T-helper 17 cell (primary cell): Measurements from ENCODE around the gene EXT2. TPM values are rescaled to one million over a fixed set of nuclear protein-coding genes. Genes with fewer than 3 reads are reported as not detected.

Experiments used
- ATAC-seq: fragments of 150-1000 bp; cut with Tn5 transposase; 2 replicates; pipeline ENCODE4 v1.10.0; 2021; ENCODE audit warnings: mild to moderate bottlenecking, moderate library complexity
- DNase-seq, 3 donors: peaks; one replicate each; pipeline versions ENCODE4 v3.0.0 to v3.0.0-alpha.2; 2020 to 2021
- H3K9me3 ChIP-seq: one replicate; pipeline ENCODE4 v1.7.0; 2013; ENCODE audit warnings: low read length, mild to moderate bottlenecking; ENCODE audit not compliant: control insufficient read depth, poor library complexity, severe bottlenecking
- H3K27ac Mint-ChIP-seq: one replicate; pipeline ENCODE4 v1.8.0; 2022; ENCODE audit warnings: mild to moderate bottlenecking, moderate library complexity, mixed read lengths
- H3K27me3 Mint-ChIP-seq: one replicate; pipeline ENCODE4 v1.8.0; 2022; ENCODE audit warnings: mixed read lengths
- H3K36me3 Mint-ChIP-seq: one replicate; pipeline ENCODE4 v1.8.0; 2022; ENCODE audit warnings: low read depth, mixed read lengths
- H3K4me1 Mint-ChIP-seq: one replicate; pipeline ENCODE4 v1.8.0; 2022; ENCODE audit warnings: mild to moderate bottlenecking, mixed read lengths
- H3K4me3 Mint-ChIP-seq: one replicate; pipeline ENCODE4 v1.8.0; 2022; ENCODE audit warnings: mild to moderate bottlenecking, moderate library complexity, mixed read lengths
- total RNA-seq, 4 donors: library from RNA in 2 of 4; stranded (reverse) in 2 of 4; gene quantifications; one replicate each; pipeline ENCODE4 v1.2.3 and lab custom pipeline; 2022 to 2026

The EXT2 gene
- total RNA-seq, 2 donors from 2014 or later = 23.6 to 28.0 TPM

GRCh38 chr11:44268614-44269080 is 173.2 kb downstream of the EXT2 start:
- ATAC-seq (no peak), DNase-seq (no peak)
- H3K4me1 Mint-ChIP-seq = peaks cover 3% of the 10 kb centered on the region
- no peak overlapping the region for H3K4me3 Mint-ChIP-seq
- no peak overlapping the region for H3K27ac Mint-ChIP-seq
- no peaks in the 10 kb centered on the region for H3K9me3 ChIP-seq
- H3K27me3 Mint-ChIP-seq = peaks cover 10% of the 10 kb centered on the region
- no peaks in the 10 kb centered on the region for H3K36me3 Mint-ChIP-seq

- peaks cover 3% of the 10 kb centered on the region for H3K4me1 Mint-ChIP-seq
These were observed 174.2 kb downstream of the EXT2 start for GRCh38 chr11:44269369-44270351.

GRCh38 chr11:44270403-44271273 is 175.2 kb downstream of the EXT2 start:
- H3K36me3 Mint-ChIP-seq = no peaks in the 10 kb centered on the region
- DNase-seq = no peak

More at GRCh38 chr11:44269369-44270351, 174.2 kb downstream of the EXT2 start:
- no peak overlapping the region for H3K4me3 Mint-ChIP-seq
- no peaks in the 10 kb centered on the region for H3K9me3 ChIP-seq
- H3K27me3 Mint-ChIP-seq = peaks cover 10% of the 10 kb centered on the region
- H3K27ac Mint-ChIP-seq = no peak overlapping the region
- H3K36me3 Mint-ChIP-seq = no peaks in the 10 kb centered on the region
- ATAC-seq (no peak), DNase-seq (no peak)

GRCh38 chr11:44271286-44271685 is 175.8 kb downstream of the EXT2 start:
- DNase-seq = no peak
- H3K4me1 Mint-ChIP-seq = peaks cover 3% of the 10 kb centered on the region
- H3K27ac Mint-ChIP-seq = no peak overlapping the region
- H3K36me3 Mint-ChIP-seq = no peaks in the 10 kb centered on the region
- no peak for ATAC-seq
- peaks cover 10% of the 10 kb centered on the region for H3K27me3 Mint-ChIP-seq
- no peak overlapping the region for H3K4me3 Mint-ChIP-seq
- H3K9me3 ChIP-seq = no peaks in the 10 kb centered on the region

More at GRCh38 chr11:44270403-44271273, 175.2 kb downstream of the EXT2 start:
- Mint-ChIP-seq H3K27me3 (peaks cover 10% of the 10 kb centered on the region), H3K4me1 (peaks cover 3% of the 10 kb centered on the region), H3K4me3 (no peak overlapping the region), H3K27ac (no peak overlapping the region)
- H3K9me3 ChIP-seq = no peaks in the 10 kb centered on the region
- no peak for ATAC-seq

GRCh38 chr11:44274404-44274803 is 178.9 kb downstream of the EXT2 start:
- peaks cover 1% of the 10 kb centered on the region for H3K27me3 Mint-ChIP-seq
- no peak for DNase-seq
- H3K27ac Mint-ChIP-seq = no peak overlapping the region
- no peak overlapping the region for H3K4me3 Mint-ChIP-seq
- no peaks in the 10 kb centered on the region for H3K4me1 Mint-ChIP-seq
- no peak for ATAC-seq
- H3K9me3 ChIP-seq = no peaks in the 10 kb centered on the region
- no peaks in the 10 kb centered on the region for H3K36me3 Mint-ChIP-seq

GRCh38 chr11:44275241-44275640 is 179.8 kb downstream of the EXT2 start:
- no peaks in the 10 kb centered on the region for H3K36me3 Mint-ChIP-seq
- H3K4me1 Mint-ChIP-seq = no peaks in the 10 kb centered on the region
- H3K9me3 ChIP-seq = no peaks in the 10 kb centered on the region
- H3K4me3 Mint-ChIP-seq = no peak overlapping the region
- ATAC-seq (no peak), DNase-seq (no peak)
- H3K27ac Mint-ChIP-seq = no peak overlapping the region
- H3K27me3 Mint-ChIP-seq = peaks cover 9% of the 10 kb centered on the region

- H3K4me1 Mint-ChIP-seq = no peaks in the 10 kb centered on the region
- no peak overlapping the region for H3K27ac Mint-ChIP-seq
- ATAC-seq (no peak), DNase-seq (no peak)
- peaks cover 13% of the 10 kb centered on the region for H3K27me3 Mint-ChIP-seq
- H3K36me3 Mint-ChIP-seq = peaks cover 2% of the 10 kb centered on the region
- no peaks in the 10 kb centered on the region for H3K9me3 ChIP-seq
- H3K4me3 Mint-ChIP-seq = no peak overlapping the region
These were observed 180.6 kb downstream of the EXT2 start for GRCh38 chr11:44275961-44276550.

GRCh38 chr11:44277196-44278090 is 182.0 kb downstream of the EXT2 start:
- Mint-ChIP-seq H3K4me1 (no peaks in the 10 kb centered on the region), H3K4me3 (no peak overlapping the region)
- ATAC-seq = no peak

GRCh38 chr11:44279483-44279882 is 184.0 kb downstream of the EXT2 start:
- DNase-seq (no peak), ATAC-seq (no peak)
- Mint-ChIP-seq H3K36me3 (peaks cover 3% of the 10 kb centered on the region), H3K4me3 (no peak overlapping the region), H3K27ac (no peak overlapping the region), H3K27me3 (peaks cover 27% of the 10 kb centered on the region), H3K4me1 (no peaks in the 10 kb centered on the region)
- H3K9me3 ChIP-seq = no peaks in the 10 kb centered on the region

More at GRCh38 chr11:44277196-44278090, 182.0 kb downstream of the EXT2 start:
- no peaks in the 10 kb centered on the region for H3K9me3 ChIP-seq
- H3K27me3 Mint-ChIP-seq = peaks cover 24% of the 10 kb centered on the region
- H3K36me3 Mint-ChIP-seq = peaks cover 3% of the 10 kb centered on the region
- DNase-seq = no peak
- H3K27ac Mint-ChIP-seq = no peak overlapping the region

- Mint-ChIP-seq H3K36me3 (peaks cover 3% of the 10 kb centered on the region), H3K27me3 (peaks cover 27% of the 10 kb centered on the region), H3K27ac (no peak overlapping the region), H3K4me3 (no peak overlapping the region), H3K4me1 (no peaks in the 10 kb centered on the region)
- DNase-seq (no peak), ATAC-seq (no peak)
- no peaks in the 10 kb centered on the region for H3K9me3 ChIP-seq
These were observed 184.8 kb downstream of the EXT2 start for GRCh38 chr11:44280257-44280656.

GRCh38 chr11:44281151-44281550 is 185.7 kb downstream of the EXT2 start:
- DNase-seq = no peak
- no peak for ATAC-seq
- Mint-ChIP-seq H3K27ac (no peak overlapping the region), H3K4me3 (no peak overlapping the region), H3K27me3 (peaks cover 27% of the 10 kb centered on the region), H3K4me1 (peaks cover under 1% of the 10 kb centered on the region), H3K36me3 (peaks cover 3% of the 10 kb centered on the region)
- no peaks in the 10 kb centered on the region for H3K9me3 ChIP-seq

- H3K36me3 Mint-ChIP-seq = peaks cover 3% of the 10 kb centered on the region
- H3K4me3 Mint-ChIP-seq = no peak overlapping the region
- no peak overlapping the region for H3K27ac Mint-ChIP-seq
These were observed 187.1 kb downstream of the EXT2 start for GRCh38 chr11:44282620-44283019.

More at GRCh38 chr11:44282620-44283019, 187.1 kb downstream of the EXT2 start:
- Mint-ChIP-seq H3K4me1 (peaks cover 4% of the 10 kb centered on the region), H3K27me3 (peaks cover 27% of the 10 kb centered on the region)
- no peak for ATAC-seq
- no peak for DNase-seq
- H3K9me3 ChIP-seq = no peaks in the 10 kb centered on the region
